Measurements from ENCODE around the gene PXN.
"Not testable (repeated sequence)": the region's sequence is repeated elsewhere in the genome, so short reads cannot be mapped to it uniquely, and the experiment has no call there.

The PXN gene

GRCh38 chr12:120249266-120249874 lies 16.2 kb downstream of the PXN start:
- Histone ChIP-seq H4K91ac (ENCODE audit: low read length) (peak overlapping the region; percentile 87), H3K4me1 (ENCODE audit: control insufficient read depth, insufficient read depth, low read depth, low read length) (peaks cover 31% of the 10 kb centered on the region), H2BK120ac (ENCODE audit: low read depth, low read length) (no peak overlapping the region), H2BK5ac (ENCODE audit: low read depth, low read length, poor library complexity, severe bottlenecking) (no peak overlapping the region), H3K27me3 (ENCODE audit: control insufficient read depth in 1 of 2, insufficient read depth in 1 of 2, low read length in 2 of 2) (no peaks in the 10 kb centered on the region), H3K14ac (ENCODE audit: low read length in 2 of 2) (peak overlapping the region in 1 of 2 experiments; percentile 39), H2AFZ (ENCODE audit: low read depth, low read length) (no peak overlapping the region), H2BK12ac (ENCODE audit: low read length in 2 of 2) (peak overlapping the region; percentile 34 to 80), H3K23ac (ENCODE audit: low read length in 2 of 2) (no peak overlapping the region), H4K8ac (ENCODE audit: low read length) (peak overlapping the region; percentile 81), H2BK15ac (ENCODE audit: low read depth, poor library complexity, severe bottlenecking) (peak overlapping the region; percentile 55), H3K4me2 (ENCODE audit: low read length, poor library complexity, severe bottlenecking) (no peak overlapping the region), H3K9ac (ENCODE audit: low read length) (peak overlapping the region; percentile 59), H3K18ac (ENCODE audit: low read depth in 1 of 2, low read length in 2 of 2) (peak overlapping the region; percentile 37 to 79), H3K4ac (ENCODE audit: low read depth in 1 of 2, low read length in 2 of 2) (peak overlapping the region; percentile 29 to 52), H3K79me1 (replicated peaks; ENCODE audit: low read length, poor library complexity, severe bottlenecking) (no peaks in the 10 kb centered on the region), H3K27ac (ENCODE audit: low read length, poor library complexity, severe bottlenecking) (no peak overlapping the region), H3K4me3 (ENCODE audit: insufficient read depth in 1 of 2, low read depth in 1 of 2, low read length in 2 of 2) (peak overlapping the region in 1 of 2 experiments; percentile 63), H3K9me3 (ENCODE audit: control insufficient read depth, low read length) (no peaks in the 10 kb centered on the region), H2AK5ac (ENCODE audit: low read length, severe bottlenecking) (peak overlapping the region; percentile 8), H3K36me3 (ENCODE audit: control insufficient read depth in 1 of 2, insufficient read depth in 2 of 2, low read depth in 1 of 2, low read length in 2 of 2) (peaks cover 3 to 35% of the 10 kb centered on the region in 2 experiments)
- DNase-seq: peak; percentile 58
- 61% methylated on average over 3 of the region's 4 CpGs for WGBS

GRCh38 chr12:120247621-120248030 lies 17.9 kb downstream of the PXN start:
- H2AFZ ChIP-seq (ENCODE audit: low read depth, low read length): no peak overlapping the region
- H3K4ac ChIP-seq (ENCODE audit: low read depth in 1 of 2, low read length in 2 of 2): no peak overlapping the region
- H2BK12ac ChIP-seq (ENCODE audit: low read length in 2 of 2): no peak overlapping the region
- no peak overlapping the region for H2BK5ac ChIP-seq (ENCODE audit: low read depth, low read length, poor library complexity, severe bottlenecking)
- H3K36me3 ChIP-seq (ENCODE audit: control insufficient read depth in 1 of 2, insufficient read depth in 2 of 2, low read depth in 1 of 2, low read length in 2 of 2): peaks cover 5 to 27% of the 10 kb centered on the region in 2 experiments
- H3K27ac ChIP-seq (ENCODE audit: low read length, poor library complexity, severe bottlenecking): no peak overlapping the region
- no peak overlapping the region for H3K14ac ChIP-seq (ENCODE audit: low read length in 2 of 2)
- peaks cover 31% of the 10 kb centered on the region for H3K4me1 ChIP-seq (ENCODE audit: control insufficient read depth, insufficient read depth, low read depth, low read length)
- no peak overlapping the region for H2AK5ac ChIP-seq (ENCODE audit: low read length, severe bottlenecking)
- no peak overlapping the region for H3K4me2 ChIP-seq (ENCODE audit: low read length, poor library complexity, severe bottlenecking)
- WGBS: 22% methylated on average over 5 of the region's 6 CpGs
- DNase-seq: peak; percentile 87
- peak overlapping the region in 1 of 2 experiments; percentile 60 for H3K4me3 ChIP-seq (ENCODE audit: insufficient read depth in 1 of 2, low read depth in 1 of 2, low read length in 2 of 2)
- H3K23ac ChIP-seq (ENCODE audit: low read length in 2 of 2): no peak overlapping the region
- H3K27me3 ChIP-seq (ENCODE audit: control insufficient read depth in 1 of 2, insufficient read depth in 1 of 2, low read length in 2 of 2): no peaks in the 10 kb centered on the region
- peaks cover 1% of the 10 kb centered on the region for H3K79me1 ChIP-seq (replicated peaks; ENCODE audit: low read length, poor library complexity, severe bottlenecking)
- no peak overlapping the region for H4K8ac ChIP-seq (ENCODE audit: low read length)
- H4K91ac ChIP-seq (ENCODE audit: low read length): no peak overlapping the region
- H3K18ac ChIP-seq (ENCODE audit: low read depth in 1 of 2, low read length in 2 of 2): no peak overlapping the region
- H2BK120ac ChIP-seq (ENCODE audit: low read depth, low read length): no peak overlapping the region
- no peaks in the 10 kb centered on the region for H3K9me3 ChIP-seq (ENCODE audit: control insufficient read depth, low read length)
- H2BK15ac ChIP-seq (ENCODE audit: low read depth, poor library complexity, severe bottlenecking): no peak overlapping the region
- peak overlapping the region; percentile 85 for H3K9ac ChIP-seq (ENCODE audit: low read length)

- Histone ChIP-seq H3K9ac (ENCODE audit: low read length) (peak overlapping the region; percentile 85), H3K79me1 (replicated peaks; ENCODE audit: low read length, poor library complexity, severe bottlenecking) (peaks cover 1% of the 10 kb centered on the region), H2BK5ac (ENCODE audit: low read depth, low read length, poor library complexity, severe bottlenecking) (no peak overlapping the region), H3K14ac (ENCODE audit: low read length in 2 of 2) (no peak overlapping the region), H2AFZ (ENCODE audit: low read depth, low read length) (no peak overlapping the region), H2BK12ac (ENCODE audit: low read length in 2 of 2) (peak overlapping the region in 1 of 2 experiments; percentile 93), H3K4me1 (ENCODE audit: control insufficient read depth, insufficient read depth, low read depth, low read length) (peaks cover 34% of the 10 kb centered on the region), H3K36me3 (ENCODE audit: control insufficient read depth in 1 of 2, insufficient read depth in 2 of 2, low read depth in 1 of 2, low read length in 2 of 2) (peaks cover 5 to 23% of the 10 kb centered on the region in 2 experiments), H4K8ac (ENCODE audit: low read length) (peak overlapping the region; percentile 83), H3K27me3 (ENCODE audit: control insufficient read depth in 1 of 2, insufficient read depth in 1 of 2, low read length in 2 of 2) (no peaks in the 10 kb centered on the region), H3K4ac (ENCODE audit: low read depth in 1 of 2, low read length in 2 of 2) (peak overlapping the region; percentile 34 to 63), H3K9me3 (ENCODE audit: control insufficient read depth, low read length) (no peaks in the 10 kb centered on the region), H3K18ac (ENCODE audit: low read depth in 1 of 2, low read length in 2 of 2) (peak overlapping the region; percentile 13 to 76), H4K91ac (ENCODE audit: low read length) (peak overlapping the region; percentile 58), H2BK15ac (ENCODE audit: low read depth, poor library complexity, severe bottlenecking) (peak overlapping the region; percentile 62), H3K23ac (ENCODE audit: low read length in 2 of 2) (no peak overlapping the region), H3K27ac (ENCODE audit: low read length, poor library complexity, severe bottlenecking) (no peak overlapping the region), H2AK5ac (ENCODE audit: low read length, severe bottlenecking) (no peak overlapping the region), H2BK120ac (ENCODE audit: low read depth, low read length) (no peak overlapping the region), H3K4me2 (ENCODE audit: low read length, poor library complexity, severe bottlenecking) (no peak overlapping the region), H3K4me3 (ENCODE audit: insufficient read depth in 1 of 2, low read depth in 1 of 2, low read length in 2 of 2) (peak overlapping the region in 1 of 2 experiments; percentile 60)
- WGBS: 79% methylated on average over 2 of the region's 3 CpGs
- no peak for DNase-seq
Observed at GRCh38 chr12:120247183-120247582, 18.3 kb downstream of the PXN start.

- not testable (repeated sequence) for H2BK12ac ChIP-seq (ENCODE audit: low read length in 2 of 2); H2AFZ ChIP-seq (ENCODE audit: low read depth, low read length); DNase-seq; H3K23ac ChIP-seq (ENCODE audit: low read length in 2 of 2); H3K9me3 ChIP-seq (ENCODE audit: control insufficient read depth, low read length); H3K18ac ChIP-seq (ENCODE audit: low read depth in 1 of 2, low read length in 2 of 2); H3K4me2 ChIP-seq (ENCODE audit: low read length, poor library complexity, severe bottlenecking); H3K14ac ChIP-seq (ENCODE audit: low read length in 2 of 2); H3K27me3 ChIP-seq (ENCODE audit: control insufficient read depth in 1 of 2, insufficient read depth in 1 of 2, low read length in 2 of 2); H2BK120ac ChIP-seq (ENCODE audit: low read depth, low read length); H4K8ac ChIP-seq (ENCODE audit: low read length); H2AK5ac ChIP-seq (ENCODE audit: low read length, severe bottlenecking); H4K91ac ChIP-seq (ENCODE audit: low read length); H3K4me3 ChIP-seq (ENCODE audit: insufficient read depth in 1 of 2, low read depth in 1 of 2, low read length in 2 of 2); H2BK15ac ChIP-seq (ENCODE audit: low read depth, poor library complexity, severe bottlenecking); H3K4ac ChIP-seq (ENCODE audit: low read depth in 1 of 2, low read length in 2 of 2); H3K79me1 ChIP-seq (replicated peaks; ENCODE audit: low read length, poor library complexity, severe bottlenecking); H3K27ac ChIP-seq (ENCODE audit: low read length, poor library complexity, severe bottlenecking); H2BK5ac ChIP-seq (ENCODE audit: low read depth, low read length, poor library complexity, severe bottlenecking)
- Histone ChIP-seq H3K4me1 (ENCODE audit: control insufficient read depth, insufficient read depth, low read depth, low read length) (peaks cover 34% of the 10 kb centered on the region), H3K36me3 (ENCODE audit: control insufficient read depth in 1 of 2, insufficient read depth in 2 of 2, low read depth in 1 of 2, low read length in 2 of 2) (peaks cover 7 to 21% of the 10 kb centered on the region in 2 experiments), H3K9ac (ENCODE audit: low read length) (peak overlapping the region; percentile 85)
- 81% methylated on average over 5 of the region's 5 CpGs for WGBS
Observed at GRCh38 chr12:120246705-120247104, 18.8 kb downstream of the PXN start.

Data from mesenchymal stem cell (in vitro differentiated cells and primary cell).